GM12874 (cell line): ENCODE results near the gene CCDC92.

ENCODE experiments used
- CTCF ChIP-seq: IDR thresholded peaks from 2 replicates; pipeline ENCODE4 v1.5.1; 2011; ENCODE audit warnings: low read depth, mild to moderate bottlenecking, control low read depth, low read length, moderate library complexity; ENCODE audit not compliant: insufficient read depth

CCDC92 gene

GRCh38 chr12:123998991-123999359, 26.3 kb upstream of the CCDC92 start:
- no peak for TF ChIP-seq CTCF

- no peak for TF ChIP-seq CTCF
Measured at GRCh38 chr12:123998344-123998990, 25.8 kb upstream of the CCDC92 start.

- no peak for TF ChIP-seq CTCF
Measured at GRCh38 chr12:123997908-123998307, 25.3 kb upstream of the CCDC92 start.

DNA sequence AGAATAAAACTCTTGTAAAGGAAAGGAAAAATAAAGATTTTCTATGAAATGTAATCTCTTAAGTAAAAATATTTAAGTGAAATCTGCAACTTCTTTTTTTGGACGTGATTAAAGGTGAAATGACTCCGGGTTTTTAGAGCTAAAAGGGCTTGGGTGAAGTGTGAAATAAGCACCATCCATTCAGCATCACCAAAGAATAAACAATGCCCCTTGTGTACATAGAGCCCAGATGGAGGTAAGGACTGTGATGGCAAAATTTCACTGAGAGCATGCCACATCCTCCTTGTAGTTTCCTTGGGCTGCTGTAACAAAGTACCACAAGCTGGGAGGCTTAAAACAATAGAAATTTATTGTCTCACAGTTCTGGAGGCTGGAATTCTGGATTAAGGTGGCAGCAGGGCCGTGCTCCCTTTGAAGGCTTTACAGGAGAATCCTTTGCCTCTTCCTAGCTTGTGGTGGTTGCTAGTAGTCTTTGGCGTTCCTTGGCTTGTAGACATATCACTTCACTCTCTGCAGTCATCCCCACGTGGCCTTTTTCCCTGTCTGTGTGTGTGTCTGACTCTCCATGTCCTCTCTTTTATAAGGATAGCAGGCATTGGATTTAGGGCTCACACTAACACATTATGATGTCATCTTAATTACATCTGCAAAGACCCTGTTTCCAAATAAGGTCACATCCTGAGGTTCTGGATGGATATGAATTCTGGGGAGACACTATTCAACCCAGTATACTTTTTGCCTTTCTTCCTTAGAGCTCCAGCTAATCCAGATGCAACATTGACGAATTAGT, 24.6 kb upstream of the CCDC92 start:
- no peak for TF ChIP-seq CTCF

GRCh38 chr12:123996581-123996980, 23.9 kb upstream of the CCDC92 start:
- no peak for TF ChIP-seq CTCF

DNA sequence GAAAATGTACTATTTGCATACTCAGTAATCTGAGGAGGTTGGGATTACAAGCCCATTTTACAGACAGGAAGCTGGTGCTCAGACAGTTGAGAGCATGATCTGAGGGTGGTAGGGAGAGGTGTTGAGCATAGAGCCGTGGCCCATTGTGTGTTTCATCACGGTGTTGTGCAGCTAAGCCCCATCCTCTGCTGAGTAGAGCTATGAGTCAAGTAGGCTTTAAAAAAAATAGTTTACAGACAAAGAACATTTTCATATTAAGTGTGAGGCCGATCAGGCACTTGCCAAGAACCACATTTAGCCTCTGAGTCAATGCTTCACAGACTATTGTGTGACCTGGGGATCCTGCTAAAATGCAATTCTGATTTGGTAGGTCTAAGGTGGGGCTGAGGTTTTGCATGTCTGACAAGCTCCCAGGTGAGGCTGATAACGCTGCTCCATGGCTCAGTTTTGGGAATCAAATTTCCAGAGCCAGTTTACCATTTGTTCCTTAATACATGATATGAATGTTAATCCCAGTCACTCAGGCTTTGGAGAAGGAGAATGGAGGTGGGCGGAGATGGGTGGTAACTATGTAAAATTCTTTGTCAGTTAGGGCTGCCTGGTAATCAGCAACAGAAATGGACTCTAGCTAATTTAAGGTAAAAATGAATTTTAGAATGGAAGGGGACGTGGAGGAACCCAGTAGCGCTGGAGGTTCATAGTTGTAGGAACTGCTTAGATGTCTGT, 22.6 kb upstream of the CCDC92 start:
- no peak for TF ChIP-seq CTCF

DNA sequence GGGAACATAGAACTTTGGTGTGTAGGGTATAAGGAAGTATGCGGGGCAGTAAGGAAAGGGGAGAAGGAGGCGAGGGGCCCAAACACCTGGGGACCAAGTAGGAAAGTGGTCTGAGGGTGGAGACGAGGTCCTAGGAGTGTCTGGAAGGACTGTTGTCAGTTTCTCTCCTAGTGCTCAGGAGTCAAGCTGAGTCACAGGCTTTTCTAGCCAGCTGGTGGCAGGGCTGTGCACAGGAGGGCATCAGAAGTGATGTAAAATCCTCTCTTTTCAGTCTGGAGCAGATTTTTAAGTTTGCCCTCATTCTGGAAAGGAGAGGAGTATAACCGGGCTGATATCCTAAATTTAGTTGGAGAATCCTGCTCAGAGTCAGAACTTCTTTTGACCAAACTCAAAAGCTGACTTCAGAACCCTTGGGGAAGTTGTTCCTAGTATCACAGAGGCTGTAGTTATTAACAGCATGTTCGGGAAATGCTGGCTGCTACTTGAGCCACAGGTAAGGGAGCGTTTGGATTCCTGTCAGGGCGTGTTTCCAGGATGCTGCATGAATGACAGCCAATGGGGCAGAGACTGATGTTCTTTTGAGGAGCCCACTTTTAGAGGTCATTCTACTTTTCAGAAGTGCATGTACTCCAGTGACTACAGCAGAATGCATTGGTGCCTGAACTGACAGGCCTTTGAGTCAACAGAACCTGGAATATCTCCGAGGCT, 19.6 kb upstream of the CCDC92 start:
- no peak for TF ChIP-seq CTCF
